Measurements from ENCODE around the gene GALNT10.

The GALNT10 gene

DNA sequence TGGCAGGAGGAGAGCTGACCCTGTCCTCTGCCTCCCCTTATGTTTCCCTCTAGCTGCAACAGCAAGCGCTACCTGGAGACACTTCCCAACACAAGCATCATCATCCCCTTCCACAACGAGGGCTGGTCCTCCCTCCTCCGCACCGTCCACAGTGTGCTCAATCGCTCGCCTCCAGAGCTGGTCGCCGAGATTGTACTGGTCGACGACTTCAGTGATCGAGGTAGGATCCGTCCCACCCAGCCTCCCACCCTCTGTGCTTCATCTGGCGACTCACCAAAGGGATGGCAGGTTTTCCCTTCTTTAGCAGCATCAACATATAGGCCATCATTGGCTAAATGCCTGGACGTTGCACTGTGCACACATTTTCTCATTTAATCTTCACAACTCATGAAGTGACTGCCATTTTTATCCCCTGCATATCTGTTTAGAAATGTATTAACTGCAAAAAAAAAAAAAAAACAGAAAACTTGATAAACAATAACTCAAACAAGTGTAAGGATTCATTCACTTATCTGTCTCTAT is 139.0 kb downstream of the GALNT10 start:
- TF ChIP-seq, protein P1, sequence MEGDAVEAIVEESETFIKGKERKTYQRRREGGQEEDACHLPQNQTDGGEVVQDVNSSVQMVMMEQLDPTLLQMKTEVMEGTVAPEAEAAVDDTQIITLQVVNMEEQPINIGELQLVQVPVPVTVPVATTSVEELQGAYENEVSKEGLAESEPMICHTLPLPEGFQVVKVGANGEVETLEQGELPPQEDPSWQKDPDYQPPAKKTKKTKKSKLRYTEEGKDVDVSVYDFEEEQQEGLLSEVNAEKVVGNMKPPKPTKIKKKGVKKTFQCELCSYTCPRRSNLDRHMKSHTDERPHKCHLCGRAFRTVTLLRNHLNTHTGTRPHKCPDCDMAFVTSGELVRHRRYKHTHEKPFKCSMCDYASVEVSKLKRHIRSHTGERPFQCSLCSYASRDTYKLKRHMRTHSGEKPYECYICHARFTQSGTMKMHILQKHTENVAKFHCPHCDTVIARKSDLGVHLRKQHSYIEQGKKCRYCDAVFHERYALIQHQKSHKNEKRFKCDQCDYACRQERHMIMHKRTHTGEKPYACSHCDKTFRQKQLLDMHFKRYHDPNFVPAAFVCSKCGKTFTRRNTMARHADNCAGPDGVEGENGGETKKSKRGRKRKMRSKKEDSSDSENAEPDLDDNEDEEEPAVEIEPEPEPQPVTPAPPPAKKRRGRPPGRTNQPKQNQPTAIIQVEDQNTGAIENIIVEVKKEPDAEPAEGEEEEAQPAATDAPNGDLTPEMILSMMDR (IDR thresholded peaks at IDR 0.05; ENCODE audit: low read depth, low read length) = no peak
- H3K4me3 ChIP-seq (replicated peaks in 1 of 2; ENCODE audit: low read depth in 2 of 2, low read length in 2 of 2) = no peak overlapping the region
- DNase-seq (ENCODE audit: low read depth in 2 of 2) = no peak

DNA sequence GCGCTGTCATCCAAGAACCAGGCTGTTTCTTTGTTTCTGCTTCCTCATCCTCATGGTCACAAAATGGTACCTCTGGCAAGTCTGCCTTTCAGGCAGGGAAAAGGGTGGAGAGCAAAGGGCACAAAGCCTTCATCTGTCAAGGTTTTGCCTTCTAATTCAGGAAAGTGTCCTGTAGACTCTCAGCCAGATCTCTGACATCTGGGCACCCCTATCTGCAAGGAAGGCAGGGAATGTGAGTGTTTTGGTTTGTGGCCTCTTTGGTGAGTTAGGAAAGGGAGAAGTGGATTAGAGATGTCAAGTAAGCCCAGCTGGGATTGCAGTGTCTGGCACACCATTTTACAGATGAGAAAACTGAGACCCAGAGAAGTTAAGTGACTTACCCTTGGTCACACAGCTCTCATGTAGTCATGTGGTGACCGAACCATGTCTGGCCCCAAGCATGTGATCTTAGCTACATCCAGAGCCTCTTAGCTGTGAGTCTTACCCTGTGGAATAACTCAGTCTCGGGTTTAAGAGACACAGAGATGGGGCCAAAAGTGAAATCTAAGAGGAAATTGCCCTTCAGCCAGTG is 139.6 kb downstream of the GALNT10 start:
- TF ChIP-seq, protein P1 (IDR thresholded peaks at IDR 0.05; ENCODE audit: low read depth, low read length) = no peak
- DNase-seq (ENCODE audit: low read depth in 2 of 2) = no peak

DNA sequence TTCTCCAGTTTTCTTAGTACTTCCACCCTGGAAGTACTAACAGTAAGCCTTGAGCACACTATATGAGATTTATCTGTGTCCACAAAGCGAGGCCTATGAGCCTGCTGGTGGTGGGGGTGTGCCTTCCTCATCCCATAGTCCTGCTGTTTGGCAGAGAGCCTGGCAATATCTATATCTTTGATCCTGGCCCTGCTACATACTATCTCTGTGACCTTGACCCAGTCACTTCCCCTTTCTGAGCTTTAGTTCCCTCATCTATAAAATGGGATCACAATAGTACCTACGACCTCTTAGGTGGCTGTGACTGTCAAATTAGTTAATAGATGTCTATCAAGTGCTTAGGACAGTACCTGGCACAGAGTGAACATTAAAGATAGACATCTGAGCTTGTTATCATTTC is 140.7 kb downstream of the GALNT10 start:
- TF ChIP-seq, protein P1 (IDR thresholded peaks at IDR 0.05; ENCODE audit: low read depth, low read length) = no peak
- no peak overlapping the region for H3K4me3 ChIP-seq (replicated peaks in 1 of 2; ENCODE audit: low read depth in 2 of 2, low read length in 2 of 2)
- DNase-seq (ENCODE audit: low read depth in 2 of 2) = no peak

More for the DNA sequence above, 139.6 kb downstream of the GALNT10 start:
- no peak overlapping the region for H3K4me3 ChIP-seq (replicated peaks in 1 of 2; ENCODE audit: low read depth in 2 of 2, low read length in 2 of 2)

DNA sequence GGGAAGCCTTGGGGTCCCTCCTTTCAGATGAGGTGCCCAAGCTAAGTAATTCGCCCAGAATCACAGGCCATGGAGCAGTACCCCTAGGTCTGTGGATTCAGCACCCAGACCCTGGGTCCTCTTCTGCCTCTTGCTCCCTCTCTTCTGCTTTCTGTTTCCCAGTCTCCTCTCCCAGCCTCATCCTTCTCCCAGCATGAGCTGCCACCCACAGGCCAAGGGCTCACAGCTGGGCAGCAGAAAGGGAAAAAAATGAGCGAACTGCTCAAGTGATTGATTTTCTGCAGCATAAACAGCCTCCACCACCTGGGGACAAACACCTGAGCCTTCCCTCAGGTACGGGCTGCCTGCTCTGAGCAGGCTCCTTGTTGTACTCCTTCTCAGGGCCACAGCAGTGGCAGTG is 141.4 kb downstream of the GALNT10 start:
- no peak for DNase-seq (ENCODE audit: low read depth in 2 of 2)
- H3K4me3 ChIP-seq (replicated peaks in 1 of 2; ENCODE audit: low read depth in 2 of 2, low read length in 2 of 2) = no peak overlapping the region
- TF ChIP-seq, protein P1 (IDR thresholded peaks at IDR 0.05; ENCODE audit: low read depth, low read length) = no peak

DNA sequence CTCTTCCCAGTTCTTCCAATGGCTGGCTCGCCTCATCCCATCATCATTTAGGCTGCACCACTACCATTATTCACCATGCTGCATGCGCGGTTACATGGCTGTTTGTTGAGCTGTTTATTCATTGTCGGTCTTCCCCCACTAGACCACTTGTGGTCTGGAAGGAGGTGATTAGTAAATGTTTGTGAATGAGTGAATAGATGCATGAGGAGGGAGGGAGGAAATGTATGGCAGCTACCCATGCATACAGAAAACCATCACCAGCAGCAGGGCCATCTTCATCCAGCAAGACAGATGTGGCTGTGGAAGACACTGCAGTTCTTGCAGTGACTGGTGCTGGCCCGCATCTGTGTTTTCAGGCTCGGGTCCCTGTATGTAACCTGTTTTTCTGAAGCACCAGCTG is 141.9 kb downstream of the GALNT10 start:
- TF ChIP-seq, protein P1 (IDR thresholded peaks at IDR 0.05; ENCODE audit: low read depth, low read length) = no peak
- DNase-seq (ENCODE audit: low read depth in 2 of 2) = no peak
- no peak overlapping the region for H3K4me3 ChIP-seq (replicated peaks in 1 of 2; ENCODE audit: low read depth in 2 of 2, low read length in 2 of 2)

DNA sequence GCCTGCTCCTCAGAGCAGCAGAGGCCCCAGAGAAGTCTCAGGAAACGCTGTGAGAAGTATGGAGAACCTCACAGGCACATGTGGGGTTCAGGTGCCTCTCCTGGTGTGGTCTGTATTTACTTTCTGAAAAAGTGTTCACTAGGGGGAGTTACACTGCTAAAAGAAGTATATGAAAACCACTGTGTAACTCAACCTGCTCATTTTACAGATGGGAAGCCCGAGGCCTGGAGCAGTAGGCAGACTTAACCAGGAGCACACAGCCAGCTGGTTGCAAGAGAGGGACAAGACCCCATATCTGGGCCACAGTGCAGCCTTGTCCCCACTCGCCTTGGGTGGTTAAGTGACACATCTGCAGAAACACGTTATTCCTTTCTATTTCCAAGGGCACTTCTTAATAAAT is 142.5 kb downstream of the GALNT10 start:
- no peak for DNase-seq (ENCODE audit: low read depth in 2 of 2)
- TF ChIP-seq, protein P1 (IDR thresholded peaks at IDR 0.05; ENCODE audit: low read depth, low read length) = no peak
- H3K4me3 ChIP-seq (replicated peaks in 1 of 2; ENCODE audit: low read depth in 2 of 2, low read length in 2 of 2) = no peak overlapping the region

All from cardiac fibroblast (primary cell).